ENCODE results near the gene CLCN7. TPM values are rescaled to one million over a fixed set of nuclear protein-coding genes. Genes with fewer than 3 reads are reported as not detected.

Gene CLCN7
- total and polyA plus RNA-seq, 9 donors: 16.3 to 70.9 (median 54.4) TPM

DNA sequence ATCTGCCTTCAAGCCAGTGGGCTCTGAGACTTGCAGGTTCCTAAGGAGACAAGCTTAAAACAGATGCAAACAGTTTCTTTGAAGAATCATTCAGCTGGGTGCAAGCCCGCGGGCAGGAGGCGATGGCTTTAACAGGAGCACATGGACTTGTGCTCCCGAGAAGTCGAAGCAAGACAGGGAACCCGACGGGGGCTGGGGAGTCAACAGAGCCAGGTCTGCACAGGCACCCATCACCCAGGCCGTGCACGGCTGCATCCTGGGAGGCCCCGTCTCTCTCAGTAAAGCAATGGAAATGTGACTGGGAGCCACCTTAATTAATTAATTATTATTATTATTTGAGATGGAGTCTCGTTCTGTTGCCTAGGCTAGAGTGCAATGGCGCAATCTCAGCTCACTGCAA lies 14.2 kb upstream of the CLCN7 start:
- H3K27me3 ChIP-seq: no peaks in the 10 kb centered on the region
- no peak overlapping the region for H3K27ac ChIP-seq
- DNase-seq: no peak
- 89 to 92% (median 89%) methylated on average over 12 of the region's 12 CpGs for WGBS, 3 donors
- intact Hi-C loops (cut with DNase I): no loop called here
- H3K9me3 ChIP-seq: no peaks in the 10 kb centered on the region
- peaks cover 6% of the 10 kb centered on the region for H3K4me1 ChIP-seq (ENCODE audit: insufficient read depth)
- TF ChIP-seq POLR2A (IDR thresholded peaks at IDR 0.05) (no peak), EP300 (IDR thresholded peaks at IDR 0.05) (no peak)
- TF ChIP-seq, protein P1, sequence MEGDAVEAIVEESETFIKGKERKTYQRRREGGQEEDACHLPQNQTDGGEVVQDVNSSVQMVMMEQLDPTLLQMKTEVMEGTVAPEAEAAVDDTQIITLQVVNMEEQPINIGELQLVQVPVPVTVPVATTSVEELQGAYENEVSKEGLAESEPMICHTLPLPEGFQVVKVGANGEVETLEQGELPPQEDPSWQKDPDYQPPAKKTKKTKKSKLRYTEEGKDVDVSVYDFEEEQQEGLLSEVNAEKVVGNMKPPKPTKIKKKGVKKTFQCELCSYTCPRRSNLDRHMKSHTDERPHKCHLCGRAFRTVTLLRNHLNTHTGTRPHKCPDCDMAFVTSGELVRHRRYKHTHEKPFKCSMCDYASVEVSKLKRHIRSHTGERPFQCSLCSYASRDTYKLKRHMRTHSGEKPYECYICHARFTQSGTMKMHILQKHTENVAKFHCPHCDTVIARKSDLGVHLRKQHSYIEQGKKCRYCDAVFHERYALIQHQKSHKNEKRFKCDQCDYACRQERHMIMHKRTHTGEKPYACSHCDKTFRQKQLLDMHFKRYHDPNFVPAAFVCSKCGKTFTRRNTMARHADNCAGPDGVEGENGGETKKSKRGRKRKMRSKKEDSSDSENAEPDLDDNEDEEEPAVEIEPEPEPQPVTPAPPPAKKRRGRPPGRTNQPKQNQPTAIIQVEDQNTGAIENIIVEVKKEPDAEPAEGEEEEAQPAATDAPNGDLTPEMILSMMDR (IDR thresholded peaks at IDR 0.05): no peak
- no peaks in the 10 kb centered on the region for H3K36me3 ChIP-seq
- no peak overlapping the region for H3K4me3 ChIP-seq

DNA sequence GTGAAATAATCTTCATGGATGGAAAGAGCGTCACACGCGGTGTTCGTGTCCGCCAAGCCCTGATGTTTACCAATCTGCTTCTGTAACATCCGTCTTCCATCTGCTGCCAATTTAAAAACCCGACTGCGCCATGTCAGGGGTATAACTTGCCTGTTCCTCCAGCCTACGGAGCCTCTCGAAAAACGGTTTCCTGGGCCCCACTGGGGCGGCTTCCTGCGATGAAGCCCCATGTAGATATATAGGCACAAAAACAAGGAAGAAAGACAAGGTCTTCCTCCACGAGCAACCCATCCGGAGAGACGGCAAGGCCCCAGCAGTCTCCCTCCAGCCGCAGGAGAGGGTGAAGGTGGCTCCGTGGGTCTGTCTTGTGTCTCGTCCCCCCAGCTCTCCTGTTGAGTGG lies 13.8 kb upstream of the CLCN7 start, which contains the start of gene PTX4:
Gene PTX4 (minus strand): TSS at position 326 of the 400 bp plus-strand sequence. CDS start 35 bp downstream, at position 291.
- TF ChIP-seq POLR2A (IDR thresholded peaks at IDR 0.05): no peak
- TF ChIP-seq, protein P1 (IDR thresholded peaks at IDR 0.05): no peak
- no peak for TF ChIP-seq EP300 (IDR thresholded peaks at IDR 0.05)
- 87 to 91% (median 87%) methylated on average over 19 of the region's 19 CpGs for WGBS, 3 donors
- DNase-seq: no peak
- Histone ChIP-seq H3K9me3 (no peaks in the 10 kb centered on the region), H3K27me3 (no peaks in the 10 kb centered on the region), H3K4me3 (no peak within 1 kb of the TSS), H3K27ac (no peak within 1 kb of the TSS), H3K36me3 (no peaks in the 10 kb centered on the region), H3K4me1 (ENCODE audit: insufficient read depth) (peaks cover 2% of the 10 kb centered on the region)
- intact Hi-C loops (cut with DNase I): no loop called here

DNA sequence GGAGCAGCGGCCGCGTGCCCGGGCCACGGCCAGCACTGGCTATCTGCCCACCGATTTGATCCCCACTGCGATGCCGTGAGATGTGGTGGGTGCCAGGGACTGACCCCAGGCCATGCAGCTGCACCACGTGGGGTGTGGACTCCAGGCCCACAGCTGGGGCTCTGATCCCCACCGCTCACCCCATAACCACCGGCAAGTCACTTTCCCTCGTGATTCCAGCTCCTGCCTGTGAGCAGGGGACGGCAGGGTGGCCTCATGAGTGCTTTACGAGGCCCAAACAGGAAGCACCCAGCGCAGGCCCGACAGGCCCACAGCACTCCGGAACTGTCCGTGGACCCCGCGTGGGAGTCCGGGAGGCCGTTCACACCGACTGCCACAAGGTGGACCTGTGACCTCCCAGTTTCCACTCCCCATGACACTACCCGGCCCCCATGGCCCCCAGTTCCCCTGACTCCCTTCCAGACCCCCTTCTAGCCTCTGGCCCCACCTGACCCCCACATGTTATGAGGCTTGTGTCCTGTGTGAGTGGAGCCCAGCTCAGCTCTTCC lies 13.3 kb upstream of the CLCN7 start:
- no peaks in the 10 kb centered on the region for H3K27me3 ChIP-seq
- 77 to 88% (median 84%) methylated on average over 24 of the region's 24 CpGs for WGBS, 3 donors
- H3K9me3 ChIP-seq: no peaks in the 10 kb centered on the region
- no peak overlapping the region for H3K4me3 ChIP-seq
- peaks cover 2% of the 10 kb centered on the region for H3K4me1 ChIP-seq (ENCODE audit: insufficient read depth)
- TF ChIP-seq EP300 (IDR thresholded peaks at IDR 0.05) (no peak), POLR2A (IDR thresholded peaks at IDR 0.05) (no peak)
- TF ChIP-seq, protein P1 (IDR thresholded peaks at IDR 0.05): no peak
- no peaks in the 10 kb centered on the region for H3K36me3 ChIP-seq
- no peak for DNase-seq
- intact Hi-C loops (cut with DNase I): no loop called here
- H3K27ac ChIP-seq: no peak overlapping the region

DNA sequence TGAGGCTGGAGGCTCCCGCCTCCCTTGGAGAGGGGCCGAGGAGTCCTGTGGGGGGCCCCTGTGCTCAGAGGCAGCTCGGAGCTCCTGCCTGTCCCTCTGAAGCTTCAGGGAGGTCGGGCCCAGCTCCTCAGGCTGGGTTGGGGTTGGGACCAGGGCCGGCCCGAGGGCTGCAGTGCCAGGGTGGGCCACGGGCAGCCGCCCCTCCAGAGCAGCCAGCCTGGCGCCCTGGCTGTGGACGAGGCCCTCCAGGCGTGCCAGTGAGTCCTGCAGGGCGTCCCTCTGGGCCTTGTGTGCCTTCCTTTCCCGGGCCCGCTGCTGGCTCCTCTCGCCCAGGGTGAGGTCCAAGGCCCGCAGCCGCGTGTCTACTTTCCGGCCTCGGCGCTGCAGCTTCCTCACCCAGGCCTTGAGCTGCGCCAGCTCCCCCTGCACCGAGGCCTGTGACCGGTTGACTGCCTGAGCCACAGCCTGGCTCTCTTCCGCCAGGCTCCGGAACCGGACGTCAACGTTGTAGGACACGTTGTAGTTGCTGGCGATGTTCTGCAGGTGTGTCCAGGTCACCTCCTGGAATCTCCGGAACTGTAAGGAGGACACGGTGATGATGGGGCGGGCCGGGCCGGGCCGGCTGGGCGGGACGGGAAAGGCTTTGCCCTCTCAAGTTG lies 12.7 kb upstream of the CLCN7 start:
- H3K9me3 ChIP-seq: no peaks in the 10 kb centered on the region
- 84 to 90% (median 88%) methylated on average over 32 to 39 of the region's 39 CpGs for WGBS, 3 donors
- intact Hi-C loops (cut with DNase I): no loop called here

More for the DNA sequence above, 12.7 kb upstream of the CLCN7 start:
- H3K27me3 ChIP-seq: no peaks in the 10 kb centered on the region
- no peaks in the 10 kb centered on the region for H3K36me3 ChIP-seq
- TF ChIP-seq, protein P1 (IDR thresholded peaks at IDR 0.05): no peak
- TF ChIP-seq POLR2A (IDR thresholded peaks at IDR 0.05) (no peak), EP300 (IDR thresholded peaks at IDR 0.05) (no peak)
- no peak overlapping the region for H3K4me3 ChIP-seq
- no peaks in the 10 kb centered on the region for H3K4me1 ChIP-seq (ENCODE audit: insufficient read depth)
- H3K27ac ChIP-seq: no peak overlapping the region
- no peak for DNase-seq

All from ovary (tissue), 9 donors.